Esophagus squamous epithelium (tissue), 4 donors: ENCODE measurements around the gene TAOK3.

Source experiments
- CTCF ChIP-seq, 6 experiments: fragments of 450-650 bp in 4 of 6; fragments of 200-600 bp in 2 of 6; sonication (generic) in 2 of 6; IDR thresholded peaks; one replicate each; pipeline ENCODE4 v1.5.1; 2016 to 2019; ENCODE audit warnings: antibody characterized with exemption in 6 of 6, mild to moderate bottlenecking in 4 of 6, moderate library complexity in 4 of 6
- POLR2A ChIP-seq, 4 donors: fragments of 450-650 bp; IDR thresholded peaks; one replicate each; pipeline ENCODE4 v1.6.1; 2017; ENCODE audit warnings: antibody characterized with exemption in 4 of 4, mild to moderate bottlenecking in 4 of 4, moderate library complexity in 3 of 4

- TF ChIP-seq CTCF (IDR thresholded peaks at IDR 0.05) (no peak), POLR2A (IDR thresholded peaks at IDR 0.05) (no peak)
These were observed 166.6 kb downstream of the TAOK3 start for GRCh38 chr12:118206107-118206412.
